ENCODE results near the gene CREB3L1.
A peak's percentile ranks its signal among the peaks of the same experiment; 100 is the strongest.

CREB3L1 gene

DNA sequence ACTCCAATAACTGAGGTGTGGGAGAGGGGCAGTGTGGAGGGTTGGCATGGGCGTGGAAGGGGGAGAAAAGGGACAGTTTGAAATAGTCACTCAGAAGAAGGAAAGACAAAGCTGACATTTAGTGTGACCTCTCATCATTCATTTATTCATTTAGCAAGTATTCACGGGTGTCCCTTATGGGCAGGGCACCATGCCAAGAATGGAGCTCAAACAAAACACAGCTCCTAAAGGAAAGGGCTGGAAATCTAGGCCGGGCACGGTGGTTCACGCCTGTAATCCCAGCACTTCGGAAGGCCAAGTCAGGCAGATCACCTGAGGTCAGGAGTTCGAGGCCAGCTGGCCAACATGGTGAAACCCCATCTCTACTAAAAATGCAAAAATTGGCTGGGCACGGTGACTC, 50.4 kb downstream of the CREB3L1 start:
- DNase-seq (ENCODE audit: low read depth): no peak

DNA sequence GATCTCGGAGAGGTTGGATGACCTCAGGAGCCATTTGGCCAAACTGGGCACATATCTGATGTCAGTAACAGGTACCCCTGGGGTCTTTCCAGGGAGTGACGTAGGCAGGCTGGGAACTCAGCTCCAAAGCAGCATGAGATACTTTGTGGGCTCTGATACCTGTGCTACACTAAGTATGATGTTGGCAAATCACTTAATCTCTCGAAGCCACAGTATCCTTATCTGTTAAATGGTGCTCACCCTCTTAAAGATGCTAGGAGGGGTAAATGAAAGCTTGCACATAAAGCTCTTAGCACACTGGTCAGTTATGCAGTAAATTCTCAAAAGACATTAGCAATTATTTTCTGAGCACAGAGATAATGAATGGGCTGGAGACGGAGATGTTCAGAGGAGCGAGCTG, 52.7 kb downstream of the CREB3L1 start:
- no peak for DNase-seq (ENCODE audit: low read depth)

DNA sequence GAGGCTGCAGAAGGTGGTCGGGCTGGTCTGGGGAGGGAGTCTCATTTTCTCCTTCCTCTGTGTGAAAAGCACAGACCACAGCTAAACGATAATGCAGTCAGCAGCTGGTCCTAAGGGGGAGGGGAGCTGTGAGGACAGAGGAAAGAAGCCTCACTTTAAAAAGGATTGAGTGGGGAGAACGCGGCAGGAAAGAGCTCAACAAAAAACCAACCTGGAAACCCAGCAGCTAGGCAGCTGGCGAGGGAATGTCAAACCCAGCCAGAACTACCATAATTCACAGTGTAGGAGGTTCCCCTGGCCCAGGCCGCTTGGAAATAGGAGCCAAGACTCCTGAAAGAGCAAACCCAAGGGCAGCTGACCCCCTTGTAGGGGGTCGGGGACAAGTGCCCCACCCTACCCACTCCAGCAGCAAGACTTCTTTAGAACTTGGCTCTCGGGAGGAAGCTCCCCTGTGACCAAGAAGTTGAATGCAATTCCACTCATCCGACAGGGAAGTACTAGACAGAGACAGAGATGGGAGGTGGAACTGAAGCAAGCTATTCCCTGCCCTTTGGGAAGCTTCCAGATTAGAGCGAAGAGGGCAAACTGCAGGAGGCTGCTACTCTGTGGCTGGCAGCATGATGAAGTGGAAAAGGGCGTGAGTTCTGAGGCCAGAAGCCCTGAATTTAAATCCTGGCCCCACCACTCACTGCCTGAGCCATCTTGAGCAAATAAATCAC, 53.3 kb downstream of the CREB3L1 start:
- no peak for DNase-seq (ENCODE audit: low read depth)

DNA sequence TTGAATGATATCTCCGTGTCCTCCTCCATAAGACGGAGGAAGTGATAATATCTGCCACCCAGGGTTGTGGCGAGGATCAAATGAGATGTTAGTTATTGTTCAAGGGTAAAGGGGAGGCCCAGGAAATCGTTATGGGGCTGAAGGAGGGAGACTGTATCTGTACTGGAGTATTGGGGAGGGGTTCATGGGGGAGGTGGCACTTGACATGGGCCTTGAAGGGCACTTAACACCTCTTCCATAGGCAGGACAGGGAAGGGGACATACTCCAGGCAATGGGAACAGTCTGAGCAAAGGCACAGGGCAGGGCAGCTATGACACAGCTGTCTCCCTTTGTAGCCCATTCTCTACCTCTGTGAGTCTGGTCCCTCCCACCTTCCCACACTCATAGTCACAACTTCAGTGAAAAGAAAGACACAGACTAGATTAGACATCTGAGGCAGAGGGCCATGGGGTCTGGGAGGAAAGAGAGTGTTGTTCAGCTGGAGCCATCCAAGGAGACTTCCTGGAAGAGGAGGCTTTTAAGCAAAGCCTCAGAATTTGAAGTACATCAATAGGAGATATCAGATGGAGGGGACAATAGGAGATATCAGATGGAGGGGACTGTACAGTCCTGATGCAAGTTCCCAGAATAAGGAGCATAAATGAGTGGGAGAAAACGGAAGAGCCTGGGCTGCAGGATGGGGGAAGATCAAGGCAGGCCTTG, 54.0 kb downstream of the CREB3L1 start:
- DNase-seq (ENCODE audit: low read depth): no peak

DNA sequence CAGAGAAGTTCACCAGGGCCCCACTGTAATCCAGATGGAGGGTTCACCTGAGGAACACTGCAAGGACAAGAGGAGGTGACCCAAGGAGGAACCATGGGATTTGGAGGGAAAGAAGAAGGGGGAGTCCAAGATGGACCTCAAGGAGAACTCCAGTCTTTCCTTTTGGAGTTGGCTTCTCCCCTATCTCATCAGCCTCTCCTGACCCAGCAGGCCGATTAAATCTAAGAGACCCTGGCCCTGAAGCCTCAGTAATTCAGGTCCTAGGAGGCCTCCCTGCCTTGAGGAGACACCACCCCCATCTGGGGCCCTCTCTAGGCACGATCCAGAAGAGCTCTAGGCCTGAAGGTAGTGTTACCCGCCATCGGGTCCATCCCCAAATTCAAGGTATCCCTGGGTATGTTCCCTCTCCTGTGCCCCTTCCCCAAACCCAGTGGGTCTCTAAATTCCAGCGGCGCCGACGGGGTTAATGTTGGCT, 54.7 kb downstream of the CREB3L1 start:
- no peak for DNase-seq (ENCODE audit: low read depth)

DNA sequence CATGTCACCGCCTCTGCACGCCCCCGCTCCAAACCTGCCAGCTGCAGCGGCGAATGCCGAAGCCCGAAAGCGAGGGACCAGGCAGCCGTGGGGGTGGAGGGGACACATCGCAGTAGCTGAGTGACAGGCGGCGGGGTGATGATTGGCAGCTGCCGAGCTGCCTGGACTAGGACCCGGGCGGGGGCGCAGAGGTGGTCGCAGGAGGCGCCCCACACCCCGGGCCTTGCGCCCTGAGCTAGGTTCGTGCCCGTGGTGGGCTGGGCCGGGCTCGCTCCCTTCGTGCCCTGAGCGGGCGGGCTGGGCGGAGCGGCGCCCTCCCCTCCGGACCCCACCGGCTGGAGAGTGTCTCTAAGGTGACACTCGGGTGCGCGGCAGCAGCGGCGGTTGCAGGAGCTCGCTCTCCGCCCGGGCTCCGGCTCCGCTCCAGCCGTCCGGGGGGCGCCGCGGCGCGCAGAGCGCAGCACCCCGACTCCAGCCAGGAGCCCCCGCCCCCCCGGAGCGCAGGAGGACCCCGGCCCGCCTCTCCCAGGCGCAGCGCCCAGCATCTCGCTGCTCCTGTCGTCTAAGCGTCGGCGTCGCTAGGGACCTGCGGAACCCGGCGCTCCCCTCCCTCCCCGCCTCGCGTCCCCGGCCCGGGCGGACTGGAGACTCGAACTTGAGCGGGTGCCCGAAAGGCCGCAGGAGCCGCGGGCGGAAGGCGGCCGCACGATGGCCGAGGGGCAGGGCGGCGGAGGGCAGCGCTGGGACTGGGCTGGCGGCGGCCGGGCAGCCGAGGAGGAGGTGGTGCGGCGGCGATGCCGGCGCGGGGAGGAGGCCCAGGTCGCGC, 55.3 kb downstream of the CREB3L1 start:
- DNase-seq (ENCODE audit: low read depth): peak; percentile 38

DNA sequence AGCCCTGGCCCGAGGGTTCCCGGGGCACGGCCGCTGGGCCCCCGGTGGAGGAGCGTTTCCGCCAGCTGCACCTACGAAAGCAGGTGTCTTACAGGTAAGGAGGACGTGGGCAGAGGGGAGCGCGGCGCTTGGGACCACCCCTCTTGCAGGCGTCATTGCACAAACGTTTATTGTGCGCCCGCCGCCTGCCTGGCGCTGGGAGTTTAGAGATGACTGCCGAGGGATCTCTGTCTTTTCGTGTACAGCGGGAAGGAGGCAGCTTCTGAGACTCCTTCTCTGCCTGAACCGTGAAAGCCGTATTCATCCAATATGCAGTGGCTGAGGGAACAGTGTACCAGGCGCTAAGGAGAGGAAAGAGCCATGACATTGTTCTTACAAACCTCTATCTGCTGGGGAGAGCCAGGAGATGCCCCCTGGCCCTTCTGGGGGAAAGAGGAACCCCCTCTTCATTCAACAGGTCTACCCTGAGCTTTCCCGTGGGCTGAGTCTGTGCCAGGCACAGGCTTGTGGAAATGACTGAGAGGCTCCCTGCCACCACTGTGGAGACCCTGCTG, 56.0 kb downstream of the CREB3L1 start:
- no peak for DNase-seq (ENCODE audit: low read depth)

DNA sequence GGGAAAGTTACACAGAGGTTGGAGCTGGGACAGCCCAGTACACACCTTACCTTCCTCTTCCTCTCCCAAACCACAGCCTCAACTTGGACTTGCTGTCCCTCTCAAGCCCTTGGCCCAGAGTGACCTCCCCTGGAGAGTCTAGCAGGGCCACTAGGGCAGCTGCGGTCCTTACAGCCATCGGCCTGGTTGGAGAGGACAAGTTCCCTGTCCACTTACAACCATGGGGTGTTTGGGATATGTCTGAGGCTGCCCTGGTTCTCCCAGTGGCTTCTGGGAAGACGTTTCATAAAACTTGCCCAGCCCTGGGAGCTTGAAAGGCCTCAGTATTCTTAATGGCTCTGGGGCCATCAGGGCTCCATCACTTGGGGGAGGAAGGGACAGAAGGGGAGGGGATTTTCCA, 56.7 kb downstream of the CREB3L1 start:
- DNase-seq (ENCODE audit: low read depth): no peak

DNA sequence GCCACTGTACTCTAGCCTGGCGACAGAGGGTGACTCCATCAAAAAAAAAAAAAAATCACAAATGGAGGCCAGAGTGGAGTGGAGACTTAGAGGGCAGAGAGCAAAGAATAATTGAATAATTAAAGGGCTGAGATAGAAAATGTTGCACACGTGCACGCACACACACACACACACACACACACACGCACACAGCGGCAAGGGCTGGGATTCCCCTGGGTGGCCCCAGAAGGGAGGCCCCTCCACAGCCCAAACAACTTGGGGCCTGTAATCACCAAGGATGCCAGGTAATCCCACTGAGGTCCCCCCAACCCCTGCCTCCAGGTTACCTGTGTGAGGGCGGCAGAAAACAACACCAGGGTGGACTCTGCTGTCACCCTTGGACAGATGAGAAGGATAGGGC, 57.8 kb downstream of the CREB3L1 start:
- no peak for DNase-seq (ENCODE audit: low read depth)

DNA sequence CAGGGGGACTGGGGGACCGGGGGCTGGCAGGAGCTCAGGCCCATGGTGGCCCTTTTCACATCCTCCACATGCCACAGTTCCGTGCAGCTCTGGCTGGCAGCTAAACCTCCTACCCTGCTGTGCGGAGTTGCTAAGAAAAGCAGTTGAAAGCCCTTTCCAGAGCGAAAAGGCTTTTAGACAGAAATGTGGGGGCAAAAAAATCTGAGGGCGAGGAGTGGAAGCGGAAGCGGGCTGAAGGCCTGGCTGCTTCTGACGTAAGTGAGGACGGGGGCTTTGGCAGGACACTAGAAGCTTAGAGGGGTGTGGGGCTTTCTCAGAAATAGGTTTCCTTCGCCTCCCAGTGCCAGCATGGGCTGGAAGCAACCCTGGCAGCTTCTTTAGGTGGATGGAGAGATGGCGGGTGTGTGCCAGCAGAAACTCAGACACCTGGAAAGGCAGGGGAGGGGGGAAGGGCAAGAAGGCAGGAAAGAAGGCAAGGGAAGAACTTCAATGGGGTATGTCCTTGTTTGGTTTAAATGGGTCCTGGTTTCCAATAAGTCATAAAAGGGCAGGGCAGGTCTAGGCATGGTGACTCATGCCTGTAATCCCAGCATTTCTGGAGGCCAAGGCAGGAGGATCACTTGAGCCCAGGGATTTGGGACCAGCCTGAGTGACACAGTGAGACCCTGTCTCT, 58.6 kb downstream of the CREB3L1 start:
- no peak for DNase-seq (ENCODE audit: low read depth)

DNA sequence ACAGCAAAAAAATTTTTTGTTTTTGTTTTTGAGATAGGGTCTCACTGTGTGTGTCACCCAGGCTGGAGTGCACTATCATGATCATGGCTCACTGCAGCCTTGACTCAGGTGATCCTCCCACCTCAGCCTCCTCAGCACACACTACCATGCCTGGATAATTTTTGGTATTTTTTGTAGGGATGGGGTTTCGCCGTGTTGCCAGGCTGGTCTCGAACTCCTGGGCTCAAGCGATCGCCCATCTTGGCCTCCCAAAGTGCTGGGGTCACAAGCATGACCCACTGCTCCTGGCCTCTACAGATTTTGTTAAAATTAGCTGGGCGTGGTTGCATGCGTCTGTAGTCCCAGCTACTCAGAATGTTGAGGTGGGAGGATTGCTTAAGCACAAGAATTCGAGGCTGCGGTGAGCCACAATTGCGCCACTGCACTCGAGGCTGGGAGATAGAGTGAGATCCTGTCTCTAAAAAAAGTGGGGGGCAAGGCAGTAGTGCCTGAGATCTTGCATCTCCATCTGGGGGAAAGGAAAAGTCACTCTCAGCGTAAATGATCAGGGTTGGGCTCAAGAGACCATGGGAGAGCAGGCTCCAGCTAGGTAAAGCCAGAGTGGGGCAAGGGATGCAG, 59.2 kb downstream of the CREB3L1 start:
- no peak for DNase-seq (ENCODE audit: low read depth)

DNA sequence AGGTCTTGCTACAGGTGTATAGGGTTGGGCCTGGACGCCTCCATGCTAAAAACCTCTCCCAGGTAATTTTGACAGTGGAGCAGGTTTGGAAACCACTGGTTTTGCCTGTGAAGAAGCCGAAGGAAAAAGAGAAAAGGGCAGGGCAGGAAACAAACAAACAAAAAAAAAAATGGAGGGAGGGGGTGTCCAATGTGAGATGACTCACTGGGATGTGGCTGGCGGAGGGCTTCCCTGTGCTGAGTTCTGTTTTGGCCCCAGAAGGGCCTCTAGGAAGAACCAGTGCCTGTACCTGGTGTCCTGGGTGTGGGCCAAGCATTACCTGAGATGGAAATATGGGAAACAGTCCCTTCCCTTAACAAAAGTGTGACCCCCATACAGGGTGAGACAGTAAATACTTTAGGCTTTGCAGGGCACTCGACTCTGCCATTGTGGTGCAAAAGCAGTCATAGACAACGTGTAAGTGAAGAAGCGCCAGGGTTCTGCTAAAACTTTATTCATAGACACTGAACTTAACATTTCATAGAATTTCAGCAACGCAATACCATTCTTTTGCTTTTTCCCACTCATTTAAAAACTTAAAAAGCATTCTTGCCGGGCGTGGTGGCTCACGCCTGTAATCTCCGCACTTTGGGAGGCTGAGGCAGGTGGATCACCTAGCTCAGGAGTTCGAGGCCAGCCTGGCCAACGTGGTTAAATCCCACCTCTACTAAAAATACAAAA, 60.3 kb downstream of the CREB3L1 start:
- no peak for DNase-seq (ENCODE audit: low read depth)

DNA sequence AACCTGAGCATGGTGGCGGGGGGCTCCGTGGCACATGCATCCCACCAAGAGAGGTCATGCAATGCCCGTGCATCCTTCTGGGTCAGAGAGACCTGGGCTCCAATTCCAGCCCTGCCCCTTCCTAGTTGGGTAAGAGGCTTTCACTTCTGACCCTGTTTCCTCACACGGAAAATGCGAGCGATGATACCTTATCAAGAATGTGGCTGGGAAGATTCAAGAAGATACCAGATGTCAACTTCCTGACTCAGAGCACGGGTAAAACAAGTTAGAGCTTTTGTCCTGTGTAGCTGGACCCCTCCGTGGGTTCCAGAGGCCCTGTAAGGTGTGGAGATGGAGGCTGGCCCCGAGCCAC, 61.1 kb downstream of the CREB3L1 start:
- DNase-seq (ENCODE audit: low read depth): no peak

DNA sequence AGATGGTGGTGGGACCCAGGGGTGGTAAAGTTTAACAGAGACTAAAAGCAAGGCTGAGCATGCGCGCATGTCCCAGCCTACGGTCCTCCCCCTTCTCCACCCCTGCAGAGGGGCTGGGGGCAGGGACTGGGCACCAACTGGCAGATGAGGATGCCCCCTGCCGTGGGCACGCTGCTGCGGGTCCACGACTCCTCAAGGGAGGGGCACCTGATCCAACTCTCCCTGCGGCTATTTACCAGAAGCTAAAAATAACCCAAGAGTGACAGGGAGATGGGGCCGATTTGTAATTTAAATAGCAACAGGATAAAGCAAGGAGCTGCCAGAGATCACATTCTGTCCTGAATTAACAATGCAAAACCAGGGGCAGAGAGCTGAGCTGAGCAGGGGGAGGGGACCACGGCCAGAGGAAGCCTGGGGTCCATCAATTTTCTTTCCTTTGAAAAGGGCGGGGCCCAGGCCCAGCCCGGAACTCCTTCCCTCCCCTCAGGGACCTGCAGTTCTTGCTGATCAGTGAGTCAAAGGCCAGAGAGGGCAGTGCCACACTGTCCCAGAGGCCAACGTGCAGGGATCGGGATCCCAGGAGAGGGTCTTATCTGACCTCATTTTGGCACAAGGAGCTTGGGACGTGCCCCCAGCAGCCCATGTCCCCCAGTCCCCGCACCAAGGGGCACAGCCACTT, 61.7 kb downstream of the CREB3L1 start:
- no peak for DNase-seq (ENCODE audit: low read depth)

DNA sequence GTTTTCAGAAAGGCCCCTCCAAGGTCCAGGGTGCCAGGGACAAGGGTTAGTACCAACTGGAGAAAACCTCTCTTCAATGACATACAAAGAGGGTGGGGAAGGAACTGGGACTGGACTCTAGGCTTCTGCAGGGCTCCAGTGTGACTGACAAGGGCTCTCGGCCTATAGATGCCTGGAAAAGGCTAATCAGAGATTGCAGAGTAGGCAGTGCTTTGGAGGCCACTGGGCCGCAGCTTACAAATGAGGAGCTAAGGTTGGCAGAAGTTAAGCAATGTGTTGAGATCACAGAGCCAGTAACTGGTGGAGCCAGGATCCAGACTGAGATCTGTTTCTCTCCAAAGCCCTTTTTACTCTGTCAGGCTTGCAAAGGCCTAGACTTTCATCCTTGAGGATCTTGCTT, 62.4 kb downstream of the CREB3L1 start:
- no peak for DNase-seq (ENCODE audit: low read depth)

DNA sequence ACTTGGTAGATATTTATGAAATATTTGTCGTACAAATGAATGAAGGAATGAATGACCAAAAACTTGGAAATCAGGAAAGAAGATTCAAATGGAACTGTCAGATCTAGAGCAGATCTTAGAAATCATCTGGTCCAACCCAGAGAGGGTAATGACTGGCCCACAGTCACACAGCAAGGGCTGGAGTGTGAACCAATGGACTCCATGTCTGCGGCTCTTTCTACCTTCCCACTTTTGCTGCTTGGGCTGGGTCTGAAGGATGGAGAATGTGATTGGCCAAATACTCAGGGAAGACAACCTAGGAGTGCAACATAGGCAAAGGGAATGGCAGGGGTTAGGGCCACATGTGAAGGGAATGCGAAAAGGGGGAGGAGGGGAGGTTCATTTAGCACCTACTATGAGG, 64.0 kb downstream of the CREB3L1 start:
- DNase-seq (ENCODE audit: low read depth): no peak

DNA sequence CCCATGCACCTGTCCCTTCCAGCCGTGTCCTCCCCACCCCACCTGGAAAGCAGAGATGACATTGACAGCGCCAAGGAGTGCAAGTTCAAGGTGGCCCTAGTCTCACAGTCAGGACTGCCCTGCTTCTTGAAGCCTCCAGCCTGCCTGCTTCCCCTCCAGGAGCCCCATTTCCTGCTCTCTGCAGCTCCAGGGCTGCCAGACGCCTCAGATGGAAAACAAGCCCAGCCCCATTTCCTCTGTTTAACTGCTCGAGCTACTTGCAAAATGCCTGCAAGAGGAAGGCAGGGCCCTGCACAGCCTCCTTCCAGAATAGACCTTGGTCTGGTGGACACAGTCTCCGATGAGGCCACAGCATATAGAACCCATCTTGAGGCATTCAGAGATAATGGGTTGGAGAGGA, 64.8 kb downstream of the CREB3L1 start:
- DNase-seq (ENCODE audit: low read depth): no peak

DNA sequence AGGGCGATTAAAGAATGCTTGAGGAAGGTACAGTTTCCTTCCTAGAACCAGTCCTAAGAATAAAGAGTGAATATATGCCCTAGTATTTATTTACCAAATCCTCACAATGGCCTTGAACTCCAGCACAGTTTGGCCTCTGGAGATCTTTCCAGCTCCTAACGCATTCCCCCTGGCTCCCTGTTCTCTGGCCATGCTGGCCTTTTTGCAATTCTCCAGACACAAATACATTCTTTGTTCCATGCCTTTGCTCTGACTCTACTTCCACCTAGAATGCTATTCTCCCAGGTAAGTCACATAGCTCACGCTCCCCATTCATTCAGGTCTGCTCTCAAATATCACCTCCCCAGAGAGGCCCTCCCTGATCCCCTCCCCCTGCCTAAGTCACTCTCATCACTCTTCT, 66.1 kb downstream of the CREB3L1 start:
- no peak for DNase-seq (ENCODE audit: low read depth)

DNA sequence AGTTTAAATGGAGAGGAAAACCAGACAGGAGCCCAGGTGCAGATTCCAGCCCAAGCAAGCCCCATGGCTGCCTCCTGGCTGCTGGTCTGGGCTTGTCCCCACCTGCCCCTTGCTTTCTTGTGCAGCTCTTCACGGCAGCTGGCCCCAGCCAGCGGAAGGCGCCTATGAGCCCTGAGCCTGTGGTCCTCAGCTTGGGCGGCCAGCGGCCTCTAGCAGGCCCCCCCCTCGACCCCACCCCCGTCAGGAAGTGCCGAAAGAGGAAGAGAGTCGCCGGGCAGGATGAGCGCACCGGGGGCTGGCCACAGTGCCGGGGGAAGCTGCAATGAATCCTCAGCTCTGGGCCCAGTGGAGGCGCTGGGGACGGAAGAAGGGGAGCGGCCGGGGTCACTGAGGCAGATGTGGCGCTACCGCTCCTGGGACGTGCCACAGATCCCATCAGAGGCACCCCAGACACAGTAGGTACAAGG, 67.7 kb downstream of the CREB3L1 start:
- no peak for DNase-seq (ENCODE audit: low read depth)

DNA sequence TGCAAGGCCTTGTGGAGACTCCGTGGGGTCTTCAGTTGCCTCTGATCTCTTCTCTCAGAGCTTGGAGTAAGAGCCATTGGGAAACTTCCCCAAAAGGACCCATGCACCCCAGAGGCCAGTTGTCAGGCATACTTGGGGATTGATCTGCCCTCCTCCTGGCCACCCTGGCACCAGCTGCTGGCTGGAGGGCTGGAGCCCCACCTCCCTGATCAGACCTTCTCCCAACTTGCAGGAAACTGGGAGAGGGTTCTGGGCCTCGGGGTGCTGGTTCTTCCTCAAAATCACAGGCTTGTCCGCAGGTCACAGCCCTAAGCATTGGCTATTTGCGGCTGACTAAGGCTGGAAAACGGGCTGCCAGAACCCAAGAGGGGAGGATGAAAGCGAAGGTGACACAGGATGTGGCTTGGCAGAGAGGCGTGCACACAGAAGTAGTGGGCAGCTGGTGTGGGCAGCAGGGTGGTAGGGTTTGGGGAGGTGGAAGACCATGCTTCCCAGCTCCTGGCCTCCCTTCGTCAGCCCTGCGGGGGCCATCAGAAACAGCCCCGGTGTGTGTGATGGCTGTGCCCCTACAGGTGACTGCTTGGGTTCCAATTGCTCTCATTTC, 68.5 kb downstream of the CREB3L1 start:
- DNase-seq (ENCODE audit: low read depth): no peak

Measured in activated T-helper 9 cell treated with anti-CD3 and anti-CD28 coated beads, Interleukin-2, amount 50 U/mL, for 16 hours (primary cell).